CD8-positive, alpha-beta memory T cell (primary cell): ENCODE measurements around the gene REV3L. TPM values are rescaled to one million over a fixed set of nuclear protein-coding genes. Genes with fewer than 3 reads are reported as not detected.
A peak's percentile ranks its signal among the peaks of the same experiment; 100 is the strongest.
"Not testable (repeated sequence)": the region's sequence is repeated elsewhere in the genome, so short reads cannot be mapped to it uniquely, and the experiment has no call there.

Experiments used
- CTCF ChIA-PET: fragments of 350-600 bp; sonication (Branson Sonifier 250); formaldehyde crosslinking; loops from one replicate; lab custom pipeline; 2021; ENCODE audit warnings: antibody characterized with exemption; lab: Charles Lee
- POLR2A ChIA-PET: fragments of 350-600 bp; sonication (Branson Sonifier 250); formaldehyde crosslinking; loops from one replicate; lab custom pipeline; 2021; ENCODE audit warnings: antibody characterized with exemption; lab: Charles Lee
- DNase-seq, 5 donors: peaks; one replicate each; pipeline versions ENCODE4 v3.0.0 to v3.0.0-alpha.2; 2020 to 2022; ENCODE audit warnings: mixed read lengths in 1 of 5
- H3K27ac ChIP-seq: one replicate; pipeline ENCODE4 v1.7.0; 2013; ENCODE audit warnings: low read depth, mild to moderate bottlenecking, low read length, moderate library complexity
- H3K27me3 ChIP-seq: 2 replicates; pipeline ENCODE4 v1.7.0; 2013; ENCODE audit warnings: low read length, mild to moderate bottlenecking; ENCODE audit not compliant: insufficient read depth, poor library complexity, severe bottlenecking
- H3K36me3 ChIP-seq: 2 replicates; pipeline ENCODE4 v1.7.0; 2013; ENCODE audit warnings: mild to moderate bottlenecking, low read length, moderate library complexity; ENCODE audit not compliant: insufficient read depth
- H3K4me1 ChIP-seq: 2 replicates; pipeline ENCODE4 v1.7.0; 2013; ENCODE audit warnings: mild to moderate bottlenecking, low read length, moderate library complexity; ENCODE audit not compliant: insufficient read depth
- H3K4me3 ChIP-seq: 2 replicates; pipeline ENCODE4 v1.7.0; 2013; ENCODE audit warnings: mild to moderate bottlenecking, low read length
- H3K9me3 ChIP-seq: 2 replicates; pipeline ENCODE4 v1.7.0; 2013; ENCODE audit warnings: mild to moderate bottlenecking, low read length
- H3K27ac Mint-ChIP-seq, 8 donors: one replicate each; pipeline ENCODE4 v1.8.0; 2020 to 2021; ENCODE audit warnings: mixed read lengths in 8 of 8, mild to moderate bottlenecking in 6 of 8, inconsistent platforms in 3 of 8, moderate library complexity in 3 of 8
- H3K27me3 Mint-ChIP-seq, 2 donors: one replicate each; pipeline ENCODE4 v1.8.0; 2020 to 2021; ENCODE audit warnings: mixed read lengths in 2 of 2, mild to moderate bottlenecking in 1 of 2, moderate library complexity in 1 of 2
- H3K36me3 Mint-ChIP-seq, 3 donors: one replicate each; pipeline ENCODE4 v1.8.0; 2020 to 2021; ENCODE audit warnings: mixed read lengths in 3 of 3, inconsistent platforms in 1 of 3, mild to moderate bottlenecking in 1 of 3
- H3K4me1 Mint-ChIP-seq, 3 donors: one replicate each; pipeline ENCODE4 v1.8.0; 2020 to 2021; ENCODE audit warnings: mixed read lengths in 3 of 3, inconsistent platforms in 1 of 3, mild to moderate bottlenecking in 1 of 3
- H3K4me3 Mint-ChIP-seq, 7 donors: one replicate each; pipeline ENCODE4 v1.8.0; 2020 to 2021; ENCODE audit warnings: mixed read lengths in 7 of 7, mild to moderate bottlenecking in 6 of 7, moderate library complexity in 4 of 7, inconsistent platforms in 2 of 7
- H3K9me3 Mint-ChIP-seq, 5 donors: one replicate each; pipeline ENCODE4 v1.8.0; 2020 to 2022; ENCODE audit warnings: mixed read lengths in 5 of 5, mild to moderate bottlenecking in 3 of 5, moderate library complexity in 2 of 5, inconsistent platforms in 1 of 5
- polyA plus RNA-seq: library from polyadenylated mRNA; unstranded; fragments of 300-500 nt; fragmentation: Illumina TruSeq; gene quantifications from one replicate; pipeline ENCODE4 v1.2.3, GENCODE V29; 2021
- total RNA-seq, 2 experiments: library from RNA; stranded (reverse); gene quantifications; one replicate each; pipeline ENCODE4 v1.2.3, GENCODE V29; 2021

Gene REV3L
- total and polyA plus RNA-seq, 3 experiments from 2014 or later = 16.5 to 27.0 (median 20.8) TPM

GRCh38 chr6:111523484-111524167, 40.6 kb upstream of the REV3L start:
- Histone ChIP-seq H3K4me1 (peaks cover 10% of the 10 kb centered on the region), H3K9me3 (no peaks in the 10 kb centered on the region), H3K4me3 (no peak overlapping the region), H3K27ac (no peak overlapping the region), H3K27me3 (no peaks in the 10 kb centered on the region), H3K36me3 (no peaks in the 10 kb centered on the region)
- ChIA-PET POLR2A (no interaction called here), CTCF (no interaction called here)
- no peaks in the 10 kb centered on the region for H3K9me3 Mint-ChIP-seq
- no peak overlapping the region for H3K27ac Mint-ChIP-seq
- no peak overlapping the region for H3K4me3 Mint-ChIP-seq
- H3K27me3 Mint-ChIP-seq = peaks cover 0 to under 1% of the 10 kb centered on the region in 2 donors
- H3K36me3 Mint-ChIP-seq = peaks cover 0 to 1% (median 0%) of the 10 kb centered on the region in 3 donors
- DNase-seq = no peak
- H3K4me1 Mint-ChIP-seq = peaks cover 16 to 26% (median 22%) of the 10 kb centered on the region in 3 donors

GRCh38 chr6:111522393-111523020, 39.5 kb upstream of the REV3L start:
- Histone ChIP-seq H3K4me1 (peaks cover 10% of the 10 kb centered on the region), H3K9me3 (no peaks in the 10 kb centered on the region), H3K27ac (no peak overlapping the region), H3K4me3 (no peak overlapping the region), H3K27me3 (no peaks in the 10 kb centered on the region), H3K36me3 (no peaks in the 10 kb centered on the region)
- peak in 1 of 5 donors; percentile 20 for DNase-seq
- peak overlapping the region in 7 of 8 donors; percentile 6 to 86 (median 26) for H3K27ac Mint-ChIP-seq
- ChIA-PET POLR2A (no interaction called here), CTCF (no interaction called here)
- no peaks in the 10 kb centered on the region for H3K9me3 Mint-ChIP-seq
- peaks cover 0 to 1% (median 0%) of the 10 kb centered on the region in 3 donors for H3K36me3 Mint-ChIP-seq
- peak overlapping the region in 5 of 7 donors; percentile 3 to 60 (median 39) for H3K4me3 Mint-ChIP-seq
- peaks cover 0 to 1% of the 10 kb centered on the region in 2 donors for H3K27me3 Mint-ChIP-seq
- peaks cover 16 to 26% (median 22%) of the 10 kb centered on the region in 3 donors for H3K4me1 Mint-ChIP-seq

GRCh38 chr6:111521497-111522270, 38.7 kb upstream of the REV3L start:
- Histone ChIP-seq H3K4me1 (peaks cover 10% of the 10 kb centered on the region), H3K36me3 (no peaks in the 10 kb centered on the region), H3K4me3 (no peak overlapping the region), H3K27ac (no peak overlapping the region), H3K9me3 (no peaks in the 10 kb centered on the region), H3K27me3 (no peaks in the 10 kb centered on the region)
- no peaks in the 10 kb centered on the region for H3K9me3 Mint-ChIP-seq
- H3K27ac Mint-ChIP-seq = peak overlapping the region in 1 of 8 donors; percentile 30
- ChIA-PET POLR2A (interaction anchor here (0.6 kb wide), 1 partner anchor 13 kb away, joined by 3 read pairs; no protein-coding TSS in a partner anchor), CTCF (no interaction called here)
- DNase-seq = no peak
- peaks cover 0 to 1% of the 10 kb centered on the region in 2 donors for H3K27me3 Mint-ChIP-seq
- no peak overlapping the region for H3K4me3 Mint-ChIP-seq
- H3K36me3 Mint-ChIP-seq = peaks cover 0 to 1% (median 0%) of the 10 kb centered on the region in 3 donors
- H3K4me1 Mint-ChIP-seq = peaks cover 16 to 26% (median 22%) of the 10 kb centered on the region in 3 donors

GRCh38 chr6:111520524-111520923, 37.5 kb upstream of the REV3L start:
- DNase-seq = no peak
- POLR2A ChIA-PET = no interaction called here
- Mint-ChIP-seq H3K27me3 (peaks cover 0 to 1% of the 10 kb centered on the region in 2 donors), H3K36me3 (peaks cover 0 to 1% (median 0%) of the 10 kb centered on the region in 3 donors), H3K4me1 (peaks cover 16 to 26% (median 22%) of the 10 kb centered on the region in 3 donors), H3K4me3 (no peak overlapping the region), H3K27ac (no peak overlapping the region), H3K9me3 (no peaks in the 10 kb centered on the region)
- H3K4me3 ChIP-seq = no peak overlapping the region
- no peak overlapping the region for H3K27ac ChIP-seq
- CTCF ChIA-PET = no interaction called here
- no peaks in the 10 kb centered on the region for H3K27me3 ChIP-seq
- H3K9me3 ChIP-seq = no peaks in the 10 kb centered on the region
- no peaks in the 10 kb centered on the region for H3K36me3 ChIP-seq
- peaks cover 10% of the 10 kb centered on the region for H3K4me1 ChIP-seq

GRCh38 chr6:111517965-111518364, 34.9 kb upstream of the REV3L start:
- H3K27ac Mint-ChIP-seq = no peak overlapping the region
- no peaks in the 10 kb centered on the region for H3K9me3 Mint-ChIP-seq
- H3K9me3 ChIP-seq = no peaks in the 10 kb centered on the region
- no peak overlapping the region for H3K4me3 ChIP-seq
- peaks cover 10% of the 10 kb centered on the region for H3K4me1 ChIP-seq
- no peak overlapping the region for H3K27ac ChIP-seq
- H3K4me3 Mint-ChIP-seq = no peak overlapping the region
- no peaks in the 10 kb centered on the region for H3K36me3 ChIP-seq
- ChIA-PET CTCF (no interaction called here), POLR2A (no interaction called here)
- peaks cover 11 to 16% (median 15%) of the 10 kb centered on the region in 3 donors for H3K4me1 Mint-ChIP-seq
- no peak for DNase-seq
- no peaks in the 10 kb centered on the region for H3K27me3 ChIP-seq
- H3K27me3 Mint-ChIP-seq = peaks cover 0 to 1% of the 10 kb centered on the region in 2 donors
- peaks cover 0 to 1% (median 0%) of the 10 kb centered on the region in 3 donors for H3K36me3 Mint-ChIP-seq

GRCh38 chr6:111515259-111515658, 32.2 kb upstream of the REV3L start:
- Mint-ChIP-seq H3K36me3 (peaks cover 0 to 4% (median 0%) of the 10 kb centered on the region in 3 donors), H3K4me1 (peaks cover 0 to 2% (median 0%) of the 10 kb centered on the region in 3 donors), H3K27ac (no peak overlapping the region), H3K27me3 (peaks cover 0 to 1% of the 10 kb centered on the region in 2 donors), H3K9me3 (no peaks in the 10 kb centered on the region), H3K4me3 (no peak overlapping the region)
- Histone ChIP-seq H3K9me3 (no peaks in the 10 kb centered on the region), H3K36me3 (no peaks in the 10 kb centered on the region), H3K4me1 (no peaks in the 10 kb centered on the region), H3K4me3 (no peak overlapping the region), H3K27ac (no peak overlapping the region), H3K27me3 (no peaks in the 10 kb centered on the region)
- ChIA-PET CTCF (no interaction called here), POLR2A (no interaction called here)
- DNase-seq = no peak

- H3K9me3 ChIP-seq, H3K27ac Mint-ChIP-seq, H3K4me3 Mint-ChIP-seq, H3K4me1 Mint-ChIP-seq, H3K9me3 Mint-ChIP-seq, H3K36me3 ChIP-seq, H3K36me3 Mint-ChIP-seq, H3K27ac ChIP-seq, H3K27me3 ChIP-seq, DNase-seq, CTCF ChIA-PET, H3K4me1 ChIP-seq, POLR2A ChIA-PET, H3K4me3 ChIP-seq, H3K27me3 Mint-ChIP-seq: not testable (repeated sequence)
Measured at GRCh38 chr6:111514531-111514930, 31.5 kb upstream of the REV3L start.

GRCh38 chr6:111507219-111507618, 24.2 kb upstream of the REV3L start:
- H3K9me3 ChIP-seq, H3K4me1 Mint-ChIP-seq, H3K27me3 Mint-ChIP-seq, DNase-seq, H3K4me1 ChIP-seq, H3K27me3 ChIP-seq, H3K27ac Mint-ChIP-seq, H3K27ac ChIP-seq, H3K9me3 Mint-ChIP-seq, H3K4me3 ChIP-seq, POLR2A ChIA-PET, CTCF ChIA-PET, H3K4me3 Mint-ChIP-seq, H3K36me3 Mint-ChIP-seq, H3K36me3 ChIP-seq: not testable (repeated sequence)
